Measurements from ENCODE around the gene PRELID1. TPM values are rescaled to one million over a fixed set of nuclear protein-coding genes. Genes with fewer than 3 reads are reported as not detected.

Gene PRELID1
- total and polyA plus RNA-seq, 4 donors = 57.2 to 104 (median 81.8) TPM

- Histone ChIP-seq H3K27ac (ENCODE audit: low read depth in 1 of 2, low read length in 2 of 2) (no peak overlapping the region), H3K36me3 (ENCODE audit: control insufficient read depth in 1 of 2, insufficient read depth in 2 of 2, low read length in 1 of 2) (peaks cover 0 to 4% of the 10 kb centered on the region in 2 donors), H3K9me3 (ENCODE audit: control insufficient read depth, low read length) (no peaks in the 10 kb centered on the region), H3K4me1 (ENCODE audit: control insufficient read depth in 1 of 2, insufficient read depth in 2 of 2, low read length in 2 of 2) (no peaks in the 10 kb centered on the region), H3K4me3 (ENCODE audit: low read length in 2 of 2) (no peak overlapping the region), H3K27me3 (ENCODE audit: control insufficient read depth in 1 of 2, insufficient read depth in 2 of 2, low read length in 1 of 2) (no peaks in the 10 kb centered on the region)
- ATAC-seq (ENCODE audit: low FRiP score) (no peak), DNase-seq (peak in 1 of 2 donors; percentile 59)
- intact Hi-C loops (cut with DNase I) = no loop called here
- 91 to 94% methylated on average over 19 of the region's 19 CpGs for WGBS, 2 donors
Observed at GRCh38 chr5:177328545-177329231, 25.1 kb downstream of the PRELID1 start.

GRCh38 chr5:177329883-177330282 lies 26.3 kb downstream of the PRELID1 start:
- peaks cover 0 to 8% of the 10 kb centered on the region in 2 donors for H3K36me3 ChIP-seq (ENCODE audit: control insufficient read depth in 1 of 2, insufficient read depth in 2 of 2, low read length in 1 of 2)
- H3K27ac ChIP-seq (ENCODE audit: low read depth in 1 of 2, low read length in 2 of 2) = no peak overlapping the region
- 86 to 87% methylated on average over 6 of the region's 6 CpGs for WGBS, 2 donors
- H3K9me3 ChIP-seq (ENCODE audit: control insufficient read depth, low read length) = no peaks in the 10 kb centered on the region
- no peaks in the 10 kb centered on the region for H3K27me3 ChIP-seq (ENCODE audit: control insufficient read depth in 1 of 2, insufficient read depth in 2 of 2, low read length in 1 of 2)
- intact Hi-C loops (cut with DNase I) = no loop called here
- DNase-seq (peak in 1 of 2 donors; percentile 14), ATAC-seq (ENCODE audit: low FRiP score) (no peak)
- no peak overlapping the region for H3K4me3 ChIP-seq (ENCODE audit: low read length in 2 of 2)
- no peaks in the 10 kb centered on the region for H3K4me1 ChIP-seq (ENCODE audit: control insufficient read depth in 1 of 2, insufficient read depth in 2 of 2, low read length in 2 of 2)

- DNase-seq (peak in 1 of 2 donors; percentile 61), ATAC-seq (ENCODE audit: low FRiP score) (no peak)
- Histone ChIP-seq H3K4me1 (ENCODE audit: control insufficient read depth in 1 of 2, insufficient read depth in 2 of 2, low read length in 2 of 2) (no peaks in the 10 kb centered on the region), H3K36me3 (ENCODE audit: control insufficient read depth in 1 of 2, insufficient read depth in 2 of 2, low read length in 1 of 2) (peaks cover 3 to 7% of the 10 kb centered on the region in 2 donors), H3K9me3 (ENCODE audit: control insufficient read depth, low read length) (no peaks in the 10 kb centered on the region), H3K4me3 (ENCODE audit: low read length in 2 of 2) (no peak overlapping the region), H3K27me3 (ENCODE audit: control insufficient read depth in 1 of 2, insufficient read depth in 2 of 2, low read length in 1 of 2) (no peaks in the 10 kb centered on the region), H3K27ac (ENCODE audit: low read depth in 1 of 2, low read length in 2 of 2) (no peak overlapping the region)
- 85% methylated on average over 26 to 27 of the region's 27 CpGs for WGBS, 2 donors
- intact Hi-C loops (cut with DNase I) = no loop called here
Observed at GRCh38 chr5:177330991-177331842, 27.6 kb downstream of the PRELID1 start.

GRCh38 chr5:177332031-177332895 lies 28.7 kb downstream of the PRELID1 start:
- WGBS, 2 donors = 91 to 92% methylated on average over 35 of the region's 35 CpGs
- no peak overlapping the region for H3K27ac ChIP-seq (ENCODE audit: low read depth in 1 of 2, low read length in 2 of 2)

GRCh38 chr5:177332896-177333260 lies 29.3 kb downstream of the PRELID1 start:
- DNase-seq = peak in 1 of 2 donors; percentile 68
- H3K9me3 ChIP-seq (ENCODE audit: control insufficient read depth, low read length) = no peaks in the 10 kb centered on the region
- H3K4me3 ChIP-seq (ENCODE audit: low read length in 2 of 2) = no peak overlapping the region
- WGBS, 2 donors = 90 to 91% methylated on average over 13 of the region's 13 CpGs
- H3K36me3 ChIP-seq (ENCODE audit: control insufficient read depth in 1 of 2, insufficient read depth in 2 of 2, low read length in 1 of 2) = peaks cover 4 to 14% of the 10 kb centered on the region in 2 donors
- intact Hi-C loops (cut with DNase I) = no loop called here
- H3K27ac ChIP-seq (ENCODE audit: low read depth in 1 of 2, low read length in 2 of 2) = no peak overlapping the region
- no peak for ATAC-seq (ENCODE audit: low FRiP score)
- H3K27me3 ChIP-seq (ENCODE audit: control insufficient read depth in 1 of 2, insufficient read depth in 2 of 2, low read length in 1 of 2) = no peaks in the 10 kb centered on the region
- H3K4me1 ChIP-seq (ENCODE audit: control insufficient read depth in 1 of 2, insufficient read depth in 2 of 2, low read length in 2 of 2) = no peaks in the 10 kb centered on the region

More at GRCh38 chr5:177332031-177332895, 28.7 kb downstream of the PRELID1 start:
- intact Hi-C loops (cut with DNase I) = no loop called here
- no peak for ATAC-seq (ENCODE audit: low FRiP score)
- no peaks in the 10 kb centered on the region for H3K27me3 ChIP-seq (ENCODE audit: control insufficient read depth in 1 of 2, insufficient read depth in 2 of 2, low read length in 1 of 2)
- DNase-seq = peak in 1 of 2 donors; percentile 64
- peaks cover 4 to 14% of the 10 kb centered on the region in 2 donors for H3K36me3 ChIP-seq (ENCODE audit: control insufficient read depth in 1 of 2, insufficient read depth in 2 of 2, low read length in 1 of 2)
- H3K4me1 ChIP-seq (ENCODE audit: control insufficient read depth in 1 of 2, insufficient read depth in 2 of 2, low read length in 2 of 2) = no peaks in the 10 kb centered on the region
- no peaks in the 10 kb centered on the region for H3K9me3 ChIP-seq (ENCODE audit: control insufficient read depth, low read length)
- H3K4me3 ChIP-seq (ENCODE audit: low read length in 2 of 2) = no peak overlapping the region

GRCh38 chr5:177333420-177334154 lies 30.0 kb downstream of the PRELID1 start:
- intact Hi-C loops (cut with DNase I) = no loop called here

GRCh38 chr5:177334155-177334551 lies 30.6 kb downstream of the PRELID1 start:
- WGBS, 2 donors = 75 to 77% methylated on average over 15 of the region's 15 CpGs
- Histone ChIP-seq H3K27me3 (ENCODE audit: control insufficient read depth in 1 of 2, insufficient read depth in 2 of 2, low read length in 1 of 2) (no peaks in the 10 kb centered on the region), H3K9me3 (ENCODE audit: control insufficient read depth, low read length) (no peaks in the 10 kb centered on the region), H3K4me3 (ENCODE audit: low read length in 2 of 2) (no peak overlapping the region), H3K36me3 (ENCODE audit: control insufficient read depth in 1 of 2, insufficient read depth in 2 of 2, low read length in 1 of 2) (peaks cover 4 to 14% of the 10 kb centered on the region in 2 donors), H3K4me1 (ENCODE audit: control insufficient read depth in 1 of 2, insufficient read depth in 2 of 2, low read length in 2 of 2) (no peaks in the 10 kb centered on the region), H3K27ac (ENCODE audit: low read depth in 1 of 2, low read length in 2 of 2) (no peak overlapping the region)
- intact Hi-C loops (cut with DNase I) = no loop called here
- DNase-seq = peak in 1 of 2 donors; percentile 61
- ATAC-seq (ENCODE audit: low FRiP score) = no peak

More at GRCh38 chr5:177333420-177334154, 30.0 kb downstream of the PRELID1 start:
- Histone ChIP-seq H3K27ac (ENCODE audit: low read depth in 1 of 2, low read length in 2 of 2) (no peak overlapping the region), H3K4me1 (ENCODE audit: control insufficient read depth in 1 of 2, insufficient read depth in 2 of 2, low read length in 2 of 2) (no peaks in the 10 kb centered on the region), H3K27me3 (ENCODE audit: control insufficient read depth in 1 of 2, insufficient read depth in 2 of 2, low read length in 1 of 2) (no peaks in the 10 kb centered on the region), H3K36me3 (ENCODE audit: control insufficient read depth in 1 of 2, insufficient read depth in 2 of 2, low read length in 1 of 2) (peaks cover 4 to 14% of the 10 kb centered on the region in 2 donors), H3K9me3 (ENCODE audit: control insufficient read depth, low read length) (no peaks in the 10 kb centered on the region), H3K4me3 (ENCODE audit: low read length in 2 of 2) (no peak overlapping the region)
- WGBS, 2 donors = 78 to 86% methylated on average over 16 of the region's 16 CpGs
- DNase-seq (peak in 1 of 2 donors; percentile 55), ATAC-seq (ENCODE audit: low FRiP score) (no peak)
